Measurements from ENCODE around the gene GJE1.
"Not testable (repeated sequence)": the region's sequence is repeated elsewhere in the genome, so short reads cannot be mapped to it uniquely, and the experiment has no call there.

GJE1 gene, protein sequence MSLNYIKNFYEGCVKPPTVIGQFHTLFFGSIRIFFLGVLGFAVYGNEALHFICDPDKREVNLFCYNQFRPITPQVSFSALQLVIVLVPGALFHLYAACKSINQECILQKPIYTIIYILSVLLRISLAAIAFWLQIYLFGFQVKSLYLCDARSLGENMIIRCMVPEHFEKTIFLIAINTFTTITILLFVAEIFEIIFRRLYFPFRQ

DNA sequence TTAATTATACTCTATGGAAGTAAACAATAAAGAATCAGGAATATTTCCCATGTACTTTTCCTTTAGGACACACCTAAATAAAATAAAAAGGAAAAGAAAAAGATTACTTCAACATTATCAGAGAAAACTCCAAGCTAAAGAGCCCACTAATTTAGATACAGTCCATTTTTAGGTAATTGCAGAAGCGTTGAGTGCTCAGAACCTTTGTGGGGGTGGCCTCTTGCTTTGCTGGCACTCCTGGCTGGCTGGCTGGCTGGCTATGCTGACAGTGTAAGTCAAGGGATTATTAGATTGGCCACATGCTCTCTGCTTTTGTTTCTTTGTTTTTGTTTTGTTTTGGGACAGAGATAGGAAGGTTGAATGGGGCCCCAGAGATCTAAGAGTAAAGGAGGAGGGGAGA lies at the start of gene GJE1:
Gene GJE1 (plus strand): TSS at position 301 of the 400 bp plus-strand sequence. CDS start 234 bp downstream, outside the sequence.
- no peak for DNase-seq (ENCODE audit: low spot score)

DNA sequence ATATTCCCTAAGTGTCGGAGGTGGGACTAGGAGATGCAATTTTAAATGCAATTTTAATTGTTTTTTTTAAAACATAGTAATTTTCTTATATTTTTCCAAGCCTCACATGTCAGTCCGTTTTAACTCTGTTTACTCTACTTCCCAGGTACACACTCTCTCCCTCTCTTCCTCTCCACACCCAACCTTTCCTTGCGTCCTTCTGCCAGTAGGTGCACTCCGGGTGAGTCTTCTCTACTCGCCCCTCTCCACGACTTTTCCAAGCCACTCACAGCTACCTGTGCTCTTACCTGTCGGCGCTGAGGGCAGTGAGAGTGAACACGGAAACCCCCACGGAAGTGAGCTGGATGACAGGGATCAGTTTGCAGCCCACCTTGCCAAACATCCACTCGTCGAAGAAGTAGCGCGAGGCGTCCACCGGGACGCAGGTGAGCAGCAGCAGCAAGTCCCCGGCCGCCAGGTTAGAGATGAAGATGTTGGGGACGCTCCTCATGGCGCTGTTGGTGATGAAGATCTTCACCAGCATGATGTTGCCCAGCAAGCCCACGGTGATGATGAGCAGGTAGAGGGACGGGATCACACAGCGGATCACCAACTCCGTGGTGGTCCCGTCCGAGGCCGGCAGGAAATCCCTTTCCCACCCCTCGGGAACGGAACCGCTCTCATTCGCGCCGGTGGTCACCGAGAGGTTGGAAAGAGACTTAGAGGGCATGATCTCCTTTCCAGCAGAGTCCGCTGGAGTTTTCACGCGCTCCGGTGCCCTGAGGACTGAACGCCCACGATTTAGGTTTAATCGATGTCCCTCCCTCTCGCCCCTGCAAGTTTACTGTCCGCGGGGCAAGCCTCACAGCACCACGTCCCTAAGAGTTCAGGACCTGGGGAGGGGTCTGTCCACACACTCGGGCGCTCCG lies 44.5 kb upstream of the GJE1 start:
- no peak for DNase-seq (ENCODE audit: low spot score)

DNA sequence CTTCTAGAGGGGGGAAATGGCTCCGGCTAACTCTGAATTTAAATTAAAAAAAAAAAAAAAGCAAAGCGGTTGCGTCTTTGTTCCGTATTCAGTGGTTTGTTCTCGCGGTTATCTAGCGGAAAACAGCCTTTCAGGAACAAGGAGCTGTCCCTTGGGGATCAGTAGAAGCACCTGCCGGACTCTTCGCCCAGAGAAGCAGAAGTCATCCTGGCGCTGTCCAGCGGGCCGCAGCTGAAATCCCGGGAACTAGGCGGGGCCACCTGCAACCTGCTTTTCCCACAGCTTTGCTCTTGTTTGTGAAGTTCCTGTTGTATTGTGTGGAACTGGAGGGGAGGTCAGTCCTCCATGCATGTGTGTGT lies 43.9 kb upstream of the GJE1 start:
- no peak for DNase-seq (ENCODE audit: low spot score)

DNA sequence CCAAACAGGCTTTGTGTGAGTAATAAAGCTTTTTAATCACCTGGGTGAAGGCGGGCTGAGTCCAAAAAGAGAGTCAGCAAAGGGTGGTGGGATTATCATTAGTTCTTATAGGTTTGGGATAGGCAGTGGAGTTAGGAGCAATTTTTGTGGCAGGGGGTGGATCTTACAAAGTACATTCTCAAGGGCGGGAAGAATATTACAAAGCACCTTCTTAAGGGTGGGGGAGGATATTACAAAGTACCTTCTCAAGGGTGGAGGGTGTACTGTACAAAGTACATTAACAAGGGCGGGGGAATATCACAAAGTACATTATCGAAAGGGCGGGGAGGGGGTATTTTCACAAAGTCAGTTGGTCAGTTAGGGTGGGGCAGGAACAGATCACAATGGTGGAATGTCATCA lies 27.9 kb upstream of the GJE1 start:
- DNase-seq (ENCODE audit: low spot score) = not testable (repeated sequence)

DNA sequence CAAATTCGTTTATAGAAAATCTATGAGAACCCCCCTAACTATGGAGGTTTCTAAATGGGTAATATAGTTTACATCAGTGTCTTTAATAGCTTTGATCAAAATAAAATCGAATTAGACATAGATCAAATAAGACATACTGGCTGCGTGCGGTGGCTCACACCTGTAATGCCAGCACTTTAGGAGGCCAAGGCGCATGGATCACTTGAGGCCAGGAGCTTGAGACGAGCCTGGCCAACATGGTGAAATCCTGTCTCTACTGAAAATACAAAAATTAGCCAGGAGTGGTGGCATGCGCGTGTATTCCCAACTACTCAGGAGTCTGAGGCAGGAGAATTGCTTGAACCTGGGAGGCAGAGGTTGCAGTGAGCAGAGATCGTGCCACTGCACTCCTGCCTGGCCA lies 21.9 kb upstream of the GJE1 start:
- not testable (repeated sequence) for DNase-seq (ENCODE audit: low spot score)

DNA sequence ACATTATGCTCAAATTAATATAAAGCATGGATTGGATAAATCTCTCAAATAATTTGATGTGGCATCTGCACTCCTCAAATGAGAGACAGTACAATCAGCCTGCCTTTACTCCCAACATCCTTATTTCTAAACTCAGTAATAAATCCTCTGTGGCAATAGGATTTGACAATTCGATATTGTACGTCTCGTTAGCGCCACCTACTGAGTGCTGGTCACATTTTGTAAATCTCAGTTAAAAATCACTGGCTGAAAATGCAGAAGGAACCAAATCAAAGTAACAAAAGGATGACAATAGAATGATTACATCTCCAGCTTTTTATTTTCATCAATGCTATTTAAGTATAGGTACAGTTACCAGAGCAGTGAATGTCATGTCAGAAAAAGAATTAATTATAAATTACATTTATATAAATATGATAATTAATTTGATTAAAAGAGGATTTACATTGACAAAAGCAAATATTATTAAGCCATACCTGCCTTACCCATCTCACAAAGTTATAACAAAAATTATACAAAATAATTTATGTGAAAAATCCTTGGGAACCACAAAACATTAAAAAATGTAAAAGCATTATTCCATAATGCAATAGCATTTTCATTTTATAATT lies 20.2 kb upstream of the GJE1 start:
- DNase-seq (ENCODE audit: low spot score) = peak; percentile 42

DNA sequence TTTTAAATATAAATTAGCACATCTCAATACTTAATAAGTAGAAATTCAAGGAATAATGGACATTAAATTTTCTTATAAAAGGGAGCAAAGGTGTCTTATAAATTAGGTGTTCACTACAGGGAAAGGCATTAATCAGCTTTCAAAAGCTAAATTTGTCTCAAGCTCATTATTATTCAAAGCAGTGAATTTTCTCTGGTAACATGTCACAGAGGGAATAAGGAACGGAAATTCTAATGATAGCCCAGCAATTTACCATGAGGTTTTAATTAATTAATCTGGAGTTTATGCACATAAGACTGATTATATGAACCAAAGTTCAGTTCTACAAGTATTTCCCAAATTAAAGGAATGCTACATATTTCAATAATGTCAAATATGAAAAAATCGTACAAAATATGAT lies 15.4 kb upstream of the GJE1 start:
- DNase-seq (ENCODE audit: low spot score) = no peak

DNA sequence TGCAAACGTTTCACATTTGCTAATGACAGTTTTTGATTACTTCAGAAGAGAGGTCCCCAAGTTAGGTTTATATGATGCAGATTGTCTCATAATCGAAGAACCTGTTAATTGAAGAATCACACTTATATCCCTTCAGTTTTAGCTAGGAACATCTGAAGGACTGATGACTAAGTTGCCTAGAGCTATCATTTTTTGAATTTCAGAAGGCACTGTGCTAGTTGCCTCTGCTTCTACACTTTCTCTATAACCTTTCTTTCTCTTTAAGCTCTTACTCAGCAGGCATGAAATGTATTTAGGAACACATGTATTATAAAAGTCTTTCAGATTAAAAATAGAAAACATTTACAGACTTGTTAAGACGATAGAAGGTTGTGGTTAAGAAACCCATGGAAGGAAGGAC lies 14.4 kb upstream of the GJE1 start:
- DNase-seq (ENCODE audit: low spot score) = no peak

DNA sequence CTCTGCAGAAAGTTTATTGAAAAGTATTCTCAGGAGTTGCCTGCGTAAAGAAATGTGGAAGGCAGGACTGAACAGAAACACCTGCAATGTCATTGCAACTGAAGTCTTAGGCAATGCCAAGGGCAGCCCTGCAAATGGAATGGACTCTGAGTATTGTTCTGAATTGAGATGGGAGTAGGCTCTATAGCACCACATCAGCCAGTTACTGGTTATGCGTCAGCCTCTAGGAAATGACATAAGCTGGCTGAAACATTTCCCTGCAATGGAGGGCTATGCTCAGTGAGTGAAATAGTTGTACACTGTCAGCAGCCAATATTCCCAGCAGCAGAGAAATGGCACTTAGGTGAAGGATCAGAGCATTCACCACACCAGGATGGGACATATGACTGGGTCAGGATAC lies 13.8 kb upstream of the GJE1 start:
- no peak for DNase-seq (ENCODE audit: low spot score)

DNA sequence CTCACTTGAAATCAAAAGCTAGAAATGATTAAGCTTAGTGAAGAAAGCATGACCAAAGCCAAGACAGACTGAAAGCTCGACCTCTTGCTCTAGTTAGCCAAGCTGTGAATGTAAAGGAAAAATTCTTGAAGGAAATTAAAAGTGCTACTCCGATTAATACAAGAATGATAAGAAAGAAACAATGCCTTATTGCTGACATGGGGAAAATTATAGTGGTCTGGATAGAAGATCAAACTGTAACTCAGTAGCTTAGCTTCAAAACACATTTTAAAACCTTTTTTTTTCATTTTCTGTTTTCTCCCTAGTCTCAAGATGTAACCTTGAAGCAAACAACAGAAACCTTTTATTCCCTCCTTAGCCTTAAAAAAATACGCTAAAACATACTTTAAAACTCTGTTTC lies 11.4 kb upstream of the GJE1 start:
- DNase-seq (ENCODE audit: low spot score) = no peak

DNA sequence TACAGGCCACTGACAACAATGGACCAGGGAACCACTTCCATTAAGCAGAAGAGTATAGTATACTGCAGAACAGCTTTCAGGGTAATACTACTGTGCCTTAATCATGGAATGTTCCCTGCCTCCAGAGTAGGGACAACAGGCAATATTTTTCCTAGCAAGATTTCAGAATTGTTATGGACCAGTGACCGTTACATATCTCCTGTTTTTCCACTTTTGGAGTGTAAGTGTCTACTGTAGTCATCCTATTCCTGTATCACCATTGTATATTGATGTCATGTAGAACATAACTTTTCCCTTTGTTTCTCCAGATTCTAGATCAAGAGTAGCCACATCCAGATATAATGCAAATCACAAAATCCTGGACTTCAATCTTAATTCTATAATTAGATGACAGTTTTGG lies 1.9 kb upstream of the GJE1 start:
- DNase-seq (ENCODE audit: low spot score) = no peak

DNA sequence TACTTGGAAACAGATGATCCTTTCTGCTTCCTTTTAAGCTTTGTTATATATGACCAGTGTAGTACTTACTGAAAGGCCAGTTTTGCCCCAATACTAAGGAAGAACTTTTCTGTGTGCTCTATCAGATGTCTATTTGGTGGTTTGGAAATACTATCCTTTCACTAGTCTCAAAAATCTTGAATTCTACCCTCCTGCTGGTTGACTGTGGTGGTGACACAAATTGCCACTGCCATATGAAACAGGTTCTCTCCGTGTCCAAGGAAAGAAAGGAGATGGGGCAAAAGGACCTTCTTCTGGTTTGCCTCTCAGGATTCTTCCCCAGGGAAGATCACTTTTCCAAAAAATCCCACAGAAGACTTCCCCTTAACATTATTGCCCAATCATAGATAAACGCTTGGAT lies 6.2 kb downstream of the GJE1 start:
- no peak for DNase-seq (ENCODE audit: low spot score)

DNA sequence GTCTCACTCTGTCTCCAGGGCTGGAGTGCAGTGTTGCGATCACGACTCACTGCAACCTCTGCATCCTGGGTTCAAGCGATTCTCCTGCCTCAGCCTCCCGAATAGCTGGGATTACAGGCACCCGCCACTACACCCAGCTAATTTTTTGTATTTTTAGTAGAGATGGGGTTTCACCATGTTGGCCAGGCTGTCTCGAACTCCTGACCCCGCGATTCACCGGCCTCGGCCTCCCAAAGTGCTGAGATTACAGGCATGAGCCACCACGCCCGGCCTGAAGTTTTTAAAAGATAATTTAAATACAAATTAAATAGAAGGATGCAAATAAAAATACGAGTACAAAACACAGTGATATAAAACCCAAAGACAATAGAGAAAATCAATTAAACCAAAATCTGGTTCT lies 8.8 kb downstream of the GJE1 start:
- DNase-seq (ENCODE audit: low spot score) = not testable (repeated sequence)

DNA sequence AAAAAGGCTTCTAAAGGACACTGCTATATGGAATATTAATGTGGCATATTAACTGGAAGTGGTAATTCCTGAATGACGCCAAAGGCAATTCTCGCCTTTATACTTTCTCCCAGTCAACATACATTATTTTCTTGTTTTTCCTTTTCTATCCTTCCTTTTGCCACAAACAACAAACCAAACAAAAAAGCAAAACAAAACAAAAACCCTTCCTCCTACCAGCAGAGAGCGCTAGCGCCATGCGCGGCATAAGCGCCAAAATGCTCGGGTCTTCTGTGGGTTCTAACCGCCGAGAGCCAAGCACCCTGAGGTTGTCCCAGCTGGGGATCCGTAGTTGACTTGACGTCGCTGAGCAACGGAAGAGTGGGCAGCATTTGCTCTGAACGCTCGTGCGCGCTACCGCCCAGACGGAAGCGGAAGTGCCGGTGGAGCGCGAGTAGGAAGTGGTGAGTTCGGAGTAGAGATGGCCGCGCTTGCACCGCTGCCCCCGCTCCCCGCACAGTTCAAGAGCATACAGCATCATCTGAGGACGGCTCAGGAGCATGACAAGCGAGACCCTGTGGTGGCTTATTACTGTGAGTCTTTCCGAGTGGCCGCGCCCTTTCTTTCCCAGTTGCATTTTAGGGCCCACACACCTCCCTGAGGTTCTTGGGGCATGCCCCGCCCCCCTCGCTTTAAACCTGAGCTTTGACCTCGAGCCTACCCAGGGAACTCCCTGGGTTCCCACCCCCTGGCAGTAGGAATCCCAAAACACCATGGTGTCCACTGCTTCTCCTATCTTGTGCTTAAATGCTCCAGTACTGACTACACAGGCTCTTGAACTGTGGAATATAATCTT lies 14.3 kb downstream of the GJE1 start, which contains the start of the genes NMBR and VTA1:
Gene NMBR (minus strand): TSS at position 295 of the 835 bp plus-strand sequence. CDS start 58,464 bp downstream, outside the sequence.
Gene VTA1 (plus strand): TSS at position 436 of the 835 bp plus-strand sequence. CDS start 25 bp downstream, at position 461.
- DNase-seq (ENCODE audit: low spot score) = peak; percentile 83

DNA sequence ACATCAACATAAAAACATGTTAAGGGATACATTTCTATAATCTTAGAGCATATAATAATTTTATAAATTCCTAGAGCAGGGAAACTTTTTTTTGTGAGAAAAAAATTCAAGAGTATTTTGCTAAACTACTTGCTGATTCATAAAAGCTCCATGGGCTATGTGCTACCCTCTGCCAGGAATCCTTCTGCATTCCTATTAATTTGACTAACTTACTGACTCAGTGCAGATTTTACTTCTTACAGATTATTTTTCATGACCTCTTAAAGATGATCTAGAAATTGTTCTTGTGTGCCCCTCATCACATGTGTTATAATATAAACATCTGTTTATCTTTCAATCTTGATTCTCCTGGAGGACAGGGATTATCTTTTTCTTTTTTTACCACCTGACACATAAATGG lies 20.0 kb downstream of the GJE1 start:
- no peak for DNase-seq (ENCODE audit: low spot score)

DNA sequence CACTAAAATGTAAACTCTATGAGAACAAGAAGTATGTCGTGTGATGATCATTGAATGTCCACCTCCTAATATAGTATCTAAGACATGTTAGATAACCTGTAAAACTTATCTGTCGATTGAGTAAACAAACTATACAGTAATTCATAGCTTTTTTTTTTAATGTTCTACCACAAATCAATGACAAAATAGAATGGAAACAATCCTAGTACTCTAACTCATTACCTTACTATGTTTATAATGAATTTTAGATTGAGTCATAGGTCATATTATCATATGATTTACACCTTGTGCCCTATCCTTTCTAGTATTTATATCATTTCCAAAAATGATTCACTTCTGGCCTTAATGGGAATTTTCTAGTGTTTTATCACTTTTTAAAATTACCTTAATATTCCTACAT lies 20.5 kb downstream of the GJE1 start:
- no peak for DNase-seq (ENCODE audit: low spot score)

DNA sequence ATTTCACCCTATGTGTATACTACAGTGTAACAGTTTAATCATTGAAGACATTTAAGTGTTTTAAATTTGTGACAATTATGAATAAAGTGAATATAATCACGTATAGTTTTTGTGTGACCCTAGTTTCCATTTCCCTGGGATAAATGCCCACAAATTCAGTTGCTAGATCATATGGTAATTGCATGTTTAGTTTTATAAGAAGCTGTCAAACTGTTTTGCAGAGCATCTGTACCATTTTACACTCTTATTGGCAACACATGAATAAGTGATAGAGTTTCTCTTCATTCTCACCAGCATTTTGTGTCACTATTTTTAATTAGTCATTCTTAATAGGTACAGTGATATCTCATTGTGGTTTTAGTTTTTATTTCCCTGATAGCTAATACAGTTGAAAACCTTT lies 21.6 kb downstream of the GJE1 start:
- DNase-seq (ENCODE audit: low spot score) = no peak

DNA sequence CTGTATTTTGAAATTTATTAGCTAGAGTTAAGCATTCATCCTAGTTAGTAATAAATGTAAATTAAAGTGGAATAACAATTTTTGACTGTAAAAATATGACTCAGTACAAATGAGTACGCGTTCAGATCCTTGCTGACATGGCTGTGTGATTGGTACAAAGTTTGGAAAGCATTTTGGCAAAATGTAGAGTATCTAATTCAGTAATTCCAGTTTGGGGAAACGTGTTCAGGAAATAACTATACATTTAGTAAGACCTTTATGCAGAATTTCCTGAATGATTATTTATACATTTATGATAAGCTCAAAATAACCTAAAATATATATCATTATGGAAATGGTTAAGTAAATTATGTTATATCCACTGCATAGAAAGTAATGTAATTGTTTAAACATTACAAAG lies 22.4 kb downstream of the GJE1 start:
- no peak for DNase-seq (ENCODE audit: low spot score)

DNA sequence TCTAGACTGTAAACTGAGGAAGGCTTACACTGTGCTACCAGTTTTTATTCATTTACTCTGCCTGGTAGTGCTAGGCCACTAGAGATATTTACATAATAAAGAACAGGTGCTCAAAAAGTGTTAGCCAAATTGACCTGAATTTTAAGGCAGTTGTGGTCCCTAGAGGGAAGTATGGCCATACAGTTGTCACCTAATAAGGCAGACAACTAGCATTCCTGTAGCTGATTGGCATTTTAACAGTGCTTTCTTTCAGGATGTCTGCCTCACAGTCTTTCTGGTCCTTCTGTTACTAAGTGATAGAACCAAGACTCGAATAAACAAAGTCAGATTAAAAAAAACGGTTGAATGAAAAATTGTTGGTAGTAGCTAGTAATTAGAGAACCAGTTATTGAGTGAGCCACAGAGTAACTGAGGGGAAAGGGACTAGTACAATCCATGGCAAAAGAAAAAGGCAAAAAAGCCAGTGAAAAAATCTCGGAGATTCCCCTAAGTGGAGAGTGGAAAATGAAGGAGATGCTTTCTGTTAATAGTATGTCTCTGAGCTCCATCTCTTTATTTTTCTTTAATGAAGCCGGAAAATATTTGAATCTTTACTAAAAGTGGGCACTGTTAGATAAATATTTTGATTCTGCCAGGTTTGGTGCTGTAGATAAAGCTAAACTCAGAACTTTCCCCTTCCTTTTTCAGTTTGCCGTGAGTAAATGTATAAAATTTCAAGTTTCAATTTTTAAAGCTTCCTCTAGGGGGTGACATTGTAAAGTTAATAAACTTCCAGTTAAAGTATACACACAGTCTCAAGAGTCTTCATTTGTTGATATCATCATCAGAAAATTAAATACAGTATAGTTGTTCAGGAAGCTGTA lies 23.4 kb downstream of the GJE1 start:
- peak; percentile 18 for DNase-seq (ENCODE audit: low spot score)

DNA sequence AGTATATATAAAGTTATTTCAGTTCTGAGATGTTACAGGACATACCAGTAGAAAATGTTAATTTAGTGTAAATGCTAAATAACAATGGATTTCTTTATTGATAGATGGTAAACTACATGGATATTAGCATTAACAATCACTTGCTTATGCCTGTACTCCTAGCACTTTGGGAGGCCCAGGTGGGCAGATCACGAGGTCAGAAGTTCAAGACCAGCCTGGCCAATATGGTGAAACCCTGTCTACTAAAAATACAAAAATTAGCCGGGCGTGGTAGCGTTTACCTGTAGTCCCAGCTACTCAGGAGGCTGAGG lies 24.0 kb downstream of the GJE1 start:
- DNase-seq (ENCODE audit: low spot score) = not testable (repeated sequence)

DNA sequence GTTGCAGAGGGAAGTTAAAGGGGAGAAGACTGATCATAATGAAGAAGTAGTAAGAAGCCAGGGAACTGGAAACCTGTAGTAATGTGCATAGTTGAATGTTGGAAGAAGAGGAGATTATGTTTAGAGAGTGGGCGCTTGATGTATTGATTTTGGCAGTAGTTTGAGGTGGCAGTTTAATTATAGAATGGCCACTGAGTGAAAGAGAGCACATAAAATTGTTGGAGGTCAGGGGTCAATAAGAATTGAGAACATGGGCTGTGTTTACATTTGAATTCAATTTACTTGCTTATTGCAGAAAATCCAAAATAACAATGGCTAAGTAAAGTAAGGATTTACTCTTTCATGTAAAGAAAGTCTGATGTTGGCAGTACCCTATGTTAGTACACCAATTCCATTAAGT lies 30.1 kb downstream of the GJE1 start:
- no peak for DNase-seq (ENCODE audit: low spot score)

Measured in HuH-7 (cell line).